HEK293T (cell line): ENCODE results near the gene ELOVL2.

Source experiments
- CTCF ChIA-PET: fragments of 350-600 bp; formaldehyde crosslinking; extraction: SDS; loops from one replicate; lab custom pipeline; 2021; ENCODE audit warnings: antibody characterized with exemption, inconsistent platforms; lab: Yijun Ruan, JAX
- POLR2A ChIA-PET: fragments of 350-600 bp; formaldehyde crosslinking; extraction: SDS; loops from one replicate; lab custom pipeline; 2020; ENCODE audit warnings: antibody characterized with exemption, inconsistent platforms; lab: Yijun Ruan, JAX
- DNase-seq: peaks from one replicate; pipeline ENCODE4 v3.0.0; 2012; ENCODE audit warnings: mixed read lengths; ENCODE audit errors: extremely low spot score
- ARNT ChIP-seq: fragments of 450-650 bp; IDR thresholded peaks from 2 replicates; pipeline ENCODE4 v1.6.1; 2017; ENCODE audit warnings: mild to moderate bottlenecking
- BHLHE40 ChIP-seq: fragments of 450-650 bp; IDR thresholded peaks from 2 replicates; pipeline ENCODE4 v1.6.1; 2016; ENCODE audit warnings: mild to moderate bottlenecking, moderate library complexity, borderline replicate concordance
- CTBP1 ChIP-seq: fragments of 450-650 bp; IDR thresholded peaks from 2 replicates; pipeline ENCODE4 v1.6.1; 2016; ENCODE audit warnings: borderline replicate concordance
- ELF4 ChIP-seq: fragments of 450-650 bp; IDR thresholded peaks from 2 replicates; pipeline ENCODE4 v1.6.1; 2017; ENCODE audit warnings: antibody characterized with exemption
- FOXA1 ChIP-seq: fragments of 450-650 bp; IDR thresholded peaks from 2 replicates; pipeline ENCODE4 v1.6.1; 2016; ENCODE audit warnings: mild to moderate bottlenecking
- FOXK2 ChIP-seq: fragments of 450-650 bp; IDR thresholded peaks from 2 replicates; pipeline ENCODE4 v1.6.1; 2016; ENCODE audit warnings: mild to moderate bottlenecking
- FOXM1 ChIP-seq: fragments of 450-650 bp; IDR thresholded peaks from 2 replicates; pipeline ENCODE4 v1.6.1; 2017; ENCODE audit warnings: mild to moderate bottlenecking, borderline replicate concordance
- HDGF ChIP-seq: fragments of 450-650 bp; IDR thresholded peaks from 2 replicates; pipeline ENCODE4 v1.6.1; 2017; ENCODE audit warnings: antibody characterized with exemption, borderline replicate concordance
- L3MBTL2 ChIP-seq: fragments of 450-650 bp; conservative IDR thresholded peaks from 2 replicates; pipeline ENCODE4 v1.6.1; 2016; ENCODE audit warnings: mild to moderate bottlenecking
- LEF1 ChIP-seq: fragments of 450-650 bp; IDR thresholded peaks from 2 replicates; pipeline ENCODE4 v1.6.1; 2017; ENCODE audit warnings: mild to moderate bottlenecking, borderline replicate concordance
- NFRKB ChIP-seq: fragments of 450-650 bp; IDR thresholded peaks from 2 replicates; pipeline ENCODE4 v1.6.1; 2016; ENCODE audit warnings: mild to moderate bottlenecking, moderate library complexity
- SP1 ChIP-seq: fragments of 450-650 bp; IDR thresholded peaks from 2 replicates; pipeline ENCODE4 v1.6.1; 2017
- SUZ12 ChIP-seq: fragments of 450-650 bp; IDR thresholded peaks from 2 replicates; pipeline ENCODE4 v1.6.1; 2016; ENCODE audit warnings: mild to moderate bottlenecking
- TARDBP ChIP-seq: fragments of 450-650 bp; IDR thresholded peaks from 2 replicates; pipeline ENCODE4 v1.6.1; 2016
- ZNF384 ChIP-seq: fragments of 450-650 bp; IDR thresholded peaks from 2 replicates; pipeline ENCODE4 v1.6.1; 2016
- TF ChIP-seq, protein P1 (sequence below): fragments of 450-650 bp; IDR thresholded peaks from 2 replicates; pipeline ENCODE4 v1.6.1; 2016

Gene ELOVL2

DNA sequence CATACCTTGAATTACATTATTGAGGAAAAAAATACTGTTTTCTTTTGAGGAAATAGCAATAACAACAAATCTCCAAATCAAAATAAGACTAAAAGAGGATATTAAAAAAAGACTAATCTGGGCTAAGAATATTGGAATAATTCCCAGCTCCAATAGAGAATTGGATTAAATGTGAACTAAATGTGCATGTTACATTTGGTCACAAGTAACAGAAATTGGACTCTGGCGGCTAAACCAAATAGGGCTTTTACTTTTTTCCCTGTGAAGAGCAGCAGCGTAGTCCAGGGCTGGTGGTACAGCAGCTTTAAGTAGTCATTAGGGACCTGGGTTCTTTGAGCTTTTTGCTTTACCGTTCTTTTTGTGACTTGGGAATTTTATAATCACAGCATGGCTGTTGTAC lies 71.9 kb downstream of the ELOVL2 start:
- DNase-seq = no peak
- POLR2A ChIA-PET = no interaction called here
- CTCF ChIA-PET = no interaction called here
- TF ChIP-seq SUZ12 (no peak), FOXK2 (no peak)
- TF ChIP-seq, protein P1, sequence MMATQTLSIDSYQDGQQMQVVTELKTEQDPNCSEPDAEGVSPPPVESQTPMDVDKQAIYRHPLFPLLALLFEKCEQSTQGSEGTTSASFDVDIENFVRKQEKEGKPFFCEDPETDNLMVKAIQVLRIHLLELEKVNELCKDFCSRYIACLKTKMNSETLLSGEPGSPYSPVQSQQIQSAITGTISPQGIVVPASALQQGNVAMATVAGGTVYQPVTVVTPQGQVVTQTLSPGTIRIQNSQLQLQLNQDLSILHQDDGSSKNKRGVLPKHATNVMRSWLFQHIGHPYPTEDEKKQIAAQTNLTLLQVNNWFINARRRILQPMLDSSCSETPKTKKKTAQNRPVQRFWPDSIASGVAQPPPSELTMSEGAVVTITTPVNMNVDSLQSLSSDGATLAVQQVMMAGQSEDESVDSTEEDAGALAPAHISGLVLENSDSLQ = no peak

- no peak for TF ChIP-seq ARNT
- no peak for TF ChIP-seq FOXM1
- no peak for TF ChIP-seq L3MBTL2
- TF ChIP-seq FOXK2 = no peak
- no peak for TF ChIP-seq NFRKB
- no peak for TF ChIP-seq BHLHE40
- no peak for DNase-seq
- ChIA-PET POLR2A (no interaction called here), CTCF (no interaction called here)
Observed at GRCh38 chr6:10970731-10971130, 73.4 kb downstream of the ELOVL2 start.

DNA sequence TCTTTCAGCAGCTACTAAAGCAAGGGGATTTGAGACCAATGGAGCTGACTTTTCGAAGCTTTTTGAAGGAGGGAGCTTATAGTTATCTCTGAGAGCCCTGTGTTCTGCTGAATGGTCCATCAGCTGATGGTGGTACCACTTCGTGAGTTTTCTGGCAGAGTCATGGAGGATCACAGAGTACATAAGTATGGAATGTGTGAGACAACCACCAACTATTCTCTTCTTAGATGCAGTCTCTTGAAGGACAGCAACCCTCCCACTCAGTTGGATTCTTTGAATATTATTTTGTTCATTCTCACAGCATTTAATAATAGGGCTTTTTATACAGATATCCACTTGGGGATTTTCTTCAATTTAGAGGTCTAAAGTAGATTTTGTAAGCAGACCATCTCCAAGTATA lies 75.3 kb downstream of the ELOVL2 start:
- POLR2A ChIA-PET = no interaction called here
- CTCF ChIA-PET = no interaction called here
- TF ChIP-seq ZNF384 (no peak), BHLHE40 (no peak), FOXK2 (no peak), ARNT (no peak), CTBP1 (no peak), SUZ12 (no peak), ELF4 (no peak), TARDBP (no peak), NFRKB (no peak)
- DNase-seq = no peak

DNA sequence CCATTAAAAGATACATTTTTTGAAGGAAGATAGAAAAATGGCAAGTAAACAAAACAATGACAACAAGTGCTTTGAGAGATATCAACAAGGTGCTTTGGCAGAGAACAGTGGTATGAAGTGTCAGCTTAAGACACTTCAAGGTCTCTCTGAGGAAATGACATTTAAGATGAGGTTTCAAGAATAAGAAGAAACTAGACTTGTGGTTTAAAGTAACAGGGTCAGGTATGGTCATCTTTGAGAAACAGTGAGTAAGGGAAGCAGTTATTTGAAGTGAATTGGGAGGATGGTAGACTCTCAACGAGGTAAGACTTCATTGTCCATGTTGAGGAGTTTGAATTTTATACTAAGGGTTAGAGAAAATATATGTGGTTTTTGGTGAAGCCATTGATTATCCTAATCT lies 79.4 kb downstream of the ELOVL2 start:
- no peak for DNase-seq
- ChIA-PET CTCF (no interaction called here), POLR2A (no interaction called here)
- TF ChIP-seq FOXM1 (no peak), BHLHE40 (no peak), SP1 (no peak), FOXK2 (no peak), SUZ12 (no peak), LEF1 (no peak), NFRKB (no peak), ZNF384 (no peak), ELF4 (no peak), ARNT (no peak), HDGF (no peak), CTBP1 (no peak), L3MBTL2 (no peak), TARDBP (no peak), FOXA1 (no peak)
- TF ChIP-seq, protein P1 = no peak

DNA sequence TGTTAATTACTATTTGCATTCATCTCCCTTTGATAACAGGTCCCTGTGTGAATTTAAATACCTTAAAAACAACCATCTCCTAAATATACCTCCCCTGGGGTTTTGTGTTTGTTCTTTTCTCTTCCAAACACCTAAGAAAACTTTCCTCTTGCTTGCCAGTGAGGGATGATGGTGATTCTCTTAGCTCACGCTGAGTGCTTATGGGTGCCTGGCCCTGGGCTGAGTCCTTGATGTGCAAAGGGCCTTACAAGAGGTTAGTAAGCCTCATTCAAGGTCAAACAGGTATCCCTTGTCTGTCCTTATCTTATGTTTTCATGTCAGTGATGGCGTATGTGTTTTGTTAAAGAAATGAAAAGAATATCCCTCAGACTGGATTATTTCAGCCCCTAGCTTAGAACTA lies 81.0 kb downstream of the ELOVL2 start:
- DNase-seq = no peak
- CTCF ChIA-PET = no interaction called here
- POLR2A ChIA-PET = no interaction called here
- TF ChIP-seq L3MBTL2 (no peak), ARNT (no peak), HDGF (no peak), NFRKB (no peak), SUZ12 (no peak), FOXA1 (no peak), BHLHE40 (no peak)

GRCh38 chr6:10962673-10963072 lies 81.4 kb downstream of the ELOVL2 start:
- ChIA-PET CTCF (no interaction called here), POLR2A (no interaction called here)
- no peak for DNase-seq
- TF ChIP-seq, protein P1 = no peak
- TF ChIP-seq LEF1 (no peak), SP1 (no peak), HDGF (no peak), TARDBP (no peak), NFRKB (no peak)

DNA sequence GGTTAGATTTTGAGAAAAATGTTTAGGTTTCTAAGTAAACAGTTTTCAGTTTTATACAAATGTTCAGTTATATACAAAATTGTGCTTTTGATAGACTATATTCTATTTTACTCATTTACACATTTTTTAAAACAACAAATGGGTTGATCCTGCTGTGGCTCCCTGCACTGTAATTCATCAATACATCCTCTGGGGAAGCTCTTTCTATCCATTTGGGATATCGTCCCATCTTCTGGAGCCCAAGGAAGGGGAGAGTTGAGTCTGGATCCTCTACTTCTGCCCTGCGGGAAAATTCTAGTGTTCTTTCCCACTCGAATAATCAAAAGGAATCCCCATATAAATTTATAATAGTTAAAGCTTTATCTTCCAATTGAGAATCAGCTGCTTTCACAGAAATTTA lies 82.3 kb downstream of the ELOVL2 start:
- POLR2A ChIA-PET = no interaction called here
- TF ChIP-seq FOXM1 (no peak), ELF4 (no peak), LEF1 (no peak), ARNT (no peak), L3MBTL2 (no peak), BHLHE40 (no peak), SUZ12 (no peak), NFRKB (no peak), ZNF384 (no peak), TARDBP (no peak), FOXK2 (no peak), FOXA1 (no peak), HDGF (no peak), CTBP1 (no peak), SP1 (no peak)
- TF ChIP-seq, protein P1 = no peak
- CTCF ChIA-PET = no interaction called here
- no peak for DNase-seq
